ENCODE results near the gene RSPRY1.

Gene RSPRY1

GRCh38 chr16:57261806-57262205, 75.7 kb downstream of the RSPRY1 start:
- TF ChIP-seq GABPA (IDR thresholded peaks at IDR 0.05; ENCODE audit: low read depth) = no peak
- TF ChIP-seq POLR2AphosphoS5 (IDR thresholded peaks at IDR 0.05; ENCODE audit: low read depth) = no peak
- TF ChIP-seq CTCF (IDR thresholded peaks at IDR 0.05; ENCODE audit: insufficient read depth, low read length) = no peak
- TF ChIP-seq SPI1 (IDR thresholded peaks at IDR 0.05; ENCODE audit: borderline replicate concordance, low read depth) = no peak
- TF ChIP-seq REST (IDR thresholded peaks at IDR 0.05; ENCODE audit: insufficient replicate concordance, low read depth) = no peak
- Histone ChIP-seq H3K4me3 (replicated peaks; ENCODE audit: insufficient read depth, low read length) (no peak overlapping the region), H3K27ac (replicated peaks) (no peak overlapping the region), H3K27me3 (ENCODE audit: insufficient read depth, poor library complexity, severe bottlenecking) (no peaks in the 10 kb centered on the region)
- DNase-seq (ENCODE audit: low read depth in 1 of 2, low spot score in 1 of 2) = no peak

- Histone ChIP-seq H3K4me3 (replicated peaks; ENCODE audit: insufficient read depth, low read length) (no peak overlapping the region), H3K27me3 (ENCODE audit: insufficient read depth, poor library complexity, severe bottlenecking) (no peaks in the 10 kb centered on the region), H3K27ac (replicated peaks) (no peak overlapping the region)
- no peak for TF ChIP-seq GABPA (IDR thresholded peaks at IDR 0.05; ENCODE audit: low read depth)
- no peak for TF ChIP-seq CTCF (IDR thresholded peaks at IDR 0.05; ENCODE audit: insufficient read depth, low read length)
- no peak for TF ChIP-seq POLR2AphosphoS5 (IDR thresholded peaks at IDR 0.05; ENCODE audit: low read depth)
- no peak for TF ChIP-seq REST (IDR thresholded peaks at IDR 0.05; ENCODE audit: insufficient replicate concordance, low read depth)
- no peak for TF ChIP-seq SPI1 (IDR thresholded peaks at IDR 0.05; ENCODE audit: borderline replicate concordance, low read depth)
- DNase-seq (ENCODE audit: low read depth in 1 of 2, low spot score in 1 of 2) = no peak
These were observed 76.9 kb downstream of the RSPRY1 start for GRCh38 chr16:57262841-57263540.

- H3K27me3 ChIP-seq (ENCODE audit: insufficient read depth, poor library complexity, severe bottlenecking) = no peaks in the 10 kb centered on the region
- H3K27ac ChIP-seq (replicated peaks) = no peak overlapping the region
- TF ChIP-seq SPI1 (IDR thresholded peaks at IDR 0.05; ENCODE audit: borderline replicate concordance, low read depth) (no peak), GABPA (IDR thresholded peaks at IDR 0.05; ENCODE audit: low read depth) (no peak), POLR2AphosphoS5 (IDR thresholded peaks at IDR 0.05; ENCODE audit: low read depth) (no peak), CTCF (IDR thresholded peaks at IDR 0.05; ENCODE audit: insufficient read depth, low read length) (no peak), REST (IDR thresholded peaks at IDR 0.05; ENCODE audit: insufficient replicate concordance, low read depth) (no peak)
- no peak for DNase-seq (ENCODE audit: low read depth in 1 of 2, low spot score in 1 of 2)
- no peak overlapping the region for H3K4me3 ChIP-seq (replicated peaks; ENCODE audit: insufficient read depth, low read length)
These were observed 77.6 kb downstream of the RSPRY1 start for GRCh38 chr16:57263541-57264351.

Data from HL-60 (cell line).